Raji (cell line): Measurements from ENCODE around the gene HOXA4.

ENCODE experiments used
- POLR2A ChIP-seq: IDR thresholded peaks from 2 replicates; pipeline ENCODE4 v1.6.1; 2011; ENCODE audit warnings: low read depth, low read length, control low read depth; ENCODE audit not compliant: insufficient read depth

HOXA4 gene

DNA sequence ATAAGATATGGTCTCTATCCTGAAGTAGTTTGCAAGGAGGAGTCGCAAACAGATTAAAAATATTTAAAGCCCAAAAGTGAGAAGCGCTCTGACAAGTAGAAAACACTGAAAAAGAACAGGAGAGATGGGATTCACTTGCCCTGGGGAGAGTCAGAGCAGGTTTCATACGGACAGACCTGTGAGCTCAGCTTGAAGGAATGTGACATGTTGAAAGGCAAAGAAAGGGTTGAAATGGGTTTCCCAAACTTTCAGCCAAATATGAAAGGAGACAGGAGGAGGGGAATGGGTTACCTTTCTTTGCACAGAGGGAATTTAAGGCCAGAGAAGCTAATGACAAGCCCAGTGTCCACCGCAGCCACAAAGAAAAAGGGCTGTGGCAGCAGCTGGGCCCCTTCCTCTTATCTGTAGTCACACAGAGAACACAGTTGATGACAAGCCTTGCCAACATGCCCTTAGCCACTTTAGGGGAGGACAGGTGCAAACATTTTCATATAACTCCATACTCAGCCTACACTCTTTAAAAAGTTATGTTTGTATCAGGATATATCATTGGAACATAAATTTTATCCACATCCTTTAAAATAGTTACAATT, 49.6 kb downstream of the HOXA4 start:
- no peak for TF ChIP-seq POLR2A

DNA sequence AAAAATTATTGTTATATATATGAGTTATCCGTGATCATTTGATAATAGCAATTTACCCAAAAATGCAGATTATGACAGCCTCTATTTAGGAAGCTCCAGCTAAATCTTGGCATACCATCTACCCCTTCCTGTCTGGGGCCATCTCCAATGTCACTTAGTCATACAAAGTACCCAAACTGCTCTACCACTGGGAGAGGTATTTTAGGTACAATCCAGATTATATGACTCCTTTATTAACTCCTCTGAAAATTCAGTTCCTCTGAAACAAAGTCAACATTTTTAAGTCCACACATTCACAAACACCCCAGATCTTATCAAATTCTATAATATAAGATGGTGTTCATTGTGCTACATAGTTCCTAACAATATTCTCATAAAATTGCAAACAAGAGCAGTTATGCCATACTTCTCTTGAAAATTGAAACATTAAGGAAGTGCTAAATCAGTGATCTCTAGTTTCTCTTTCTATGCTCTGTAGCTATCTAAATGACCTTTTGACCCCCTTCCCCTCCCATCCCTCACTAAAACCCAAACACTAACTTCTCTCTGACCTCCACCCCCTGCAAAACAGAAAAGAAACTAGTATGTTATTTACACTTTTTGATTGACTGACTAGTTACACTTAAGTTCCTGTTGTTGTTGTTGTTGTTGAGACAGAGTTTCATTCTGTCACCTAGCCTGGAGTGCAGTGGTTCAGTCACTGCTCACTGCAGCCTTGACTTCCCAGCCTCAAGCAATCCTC, 51.2 kb downstream of the HOXA4 start:
- TF ChIP-seq POLR2A, result no peak

DNA sequence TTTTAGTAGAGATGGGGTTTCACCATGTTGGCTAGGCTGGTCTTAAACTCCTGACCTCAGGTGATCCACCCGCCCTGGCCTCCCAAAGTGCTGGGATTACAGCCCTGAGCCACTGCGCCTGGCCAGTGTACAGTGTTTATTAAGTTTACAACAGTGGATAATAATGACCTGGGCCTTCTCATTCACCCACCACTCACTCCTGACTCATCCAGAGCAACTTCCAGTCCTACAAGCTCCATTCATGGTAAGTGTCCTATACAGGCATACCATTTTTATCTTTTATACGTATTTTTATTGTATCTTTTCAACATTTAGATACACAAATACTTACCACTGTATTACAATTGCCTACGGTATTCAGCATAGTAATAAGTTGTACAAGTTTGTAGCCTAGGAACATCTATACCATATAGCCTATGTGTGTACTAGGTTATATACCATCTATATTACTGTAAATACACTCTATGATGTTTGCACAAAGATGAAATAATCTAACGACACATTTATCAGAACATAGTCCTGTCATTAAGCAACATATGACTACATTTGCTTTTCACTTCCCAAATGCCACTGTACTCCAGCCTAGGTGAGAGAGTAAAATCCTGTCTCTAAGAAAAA, 51.8 kb downstream of the HOXA4 start:
- no peak for TF ChIP-seq POLR2A
